ENCODE results near the gene APOE. TPM values are rescaled to one million over a fixed set of nuclear protein-coding genes. Genes with fewer than 3 reads are reported as not detected.

Gene APOE
- total and polyA plus RNA-seq, 2 of the 13 experiments (the other 11 are each of a cell fraction or from before 2014, with no cell fraction given): 1,328 to 1,470 TPM

- no peak for TF ChIP-seq ZNF280B (CRISPR knock-in tag; IDR thresholded peaks at IDR 0.05; ENCODE audit: borderline replicate concordance)
- peak; percentile 73 for TF ChIP-seq RARA (CRISPR knock-in tag; IDR thresholded peaks at IDR 0.05)
- peak; percentile 75 for TF ChIP-seq ZNF121 (CRISPR knock-in tag; IDR thresholded peaks at IDR 0.05)
Measured at GRCh38 chr19:44863990-44864389, 41.6 kb upstream of the APOE start (continued).

- peaks cover 3 to 31% of the 10 kb centered on the region in 2 experiments; a peak in 4 of 5 replicates for H3K36me3 ChIP-seq (replicated peaks in 1 of 2; ENCODE audit: control insufficient read depth in 1 of 2, insufficient read depth in 2 of 2, low read length in 2 of 2)
- POLR2A ChIA-PET: no interaction called here
Measured at GRCh38 chr19:44865196-44865767, 40.3 kb upstream of the APOE start.

More at GRCh38 chr19:44865196-44865767, 40.3 kb upstream of the APOE start:
- Histone ChIP-seq H3K4me1 (ENCODE audit: insufficient read depth, low read length) (peaks cover 58% of the 10 kb centered on the region), H3K27ac (ENCODE audit: extremely low read length, insufficient read depth, low read length) (no peak overlapping the region), H3K79me2 (ENCODE audit: insufficient read depth, low read length) (peaks cover 7% of the 10 kb centered on the region), H3K4me2 (ENCODE audit: low read depth, low read length) (no peak overlapping the region), H2AFZ (ENCODE audit: low read length) (no peak overlapping the region), H4K20me1 (ENCODE audit: insufficient read depth, low read length) (no peaks in the 10 kb centered on the region), H3K27me3 (ENCODE audit: control insufficient read depth in 1 of 2, insufficient read depth in 2 of 2, low read length in 2 of 2) (no peaks in the 10 kb centered on the region), H3K9me3 (ENCODE audit: low read length) (no peaks in the 10 kb centered on the region), H3K9ac (ENCODE audit: insufficient read depth, low read depth, low read length) (no peak overlapping the region), H3K4me3 (replicated peaks in 1 of 3; ENCODE audit: insufficient read depth in 1 of 3, low read depth in 2 of 3, low read length in 3 of 3) (no peak overlapping the region)
- over 99% methylated on average over 22 of the region's 27 CpGs for WGBS (ENCODE audit: low lambda C conversion rate)
- intact Hi-C loops (cut with micrococcal nuclease; ENCODE audit: unreplicated experiment): no loop called here
- in situ Hi-C loops (cut with HindIII; ENCODE audit: extremely low pct_ligation_motif_present, low pct_unique_long_range_greater_than_20kb): no loop called here
- FAIRE-seq (no peak), ATAC-seq (no peak), DNase-seq (ENCODE audit: low spot score) (no peak)
- CTCF ChIA-PET (ENCODE audit: low intra/inter-chr PET ratio, low total read pairs): no interaction called here
- TF ChIP-seq RBFOX2 (IDR thresholded peaks at IDR 0.05; ENCODE audit: low read depth, low read length) (0 out of 2 replicates have a peak, but pooled peaks have one; percentile 27), MYNN (CRISPR knock-in tag; IDR thresholded peaks at IDR 0.05; ENCODE audit: low read depth) (no peak), AGO2 (optimal IDR thresholded peaks at IDR 0.05; ENCODE audit: low read depth, low read length) (peak; percentile 80)
- BruUV-seq (replicated peaks): no TSS peak

All from HepG2 (cell line).